ENCODE results near the gene CPD. TPM values are rescaled to one million over a fixed set of nuclear protein-coding genes. Genes with fewer than 3 reads are reported as not detected.

The CPD gene
- total and polyA plus RNA-seq, 4 donors = 19.1 to 139 (median 58.8) TPM

DNA sequence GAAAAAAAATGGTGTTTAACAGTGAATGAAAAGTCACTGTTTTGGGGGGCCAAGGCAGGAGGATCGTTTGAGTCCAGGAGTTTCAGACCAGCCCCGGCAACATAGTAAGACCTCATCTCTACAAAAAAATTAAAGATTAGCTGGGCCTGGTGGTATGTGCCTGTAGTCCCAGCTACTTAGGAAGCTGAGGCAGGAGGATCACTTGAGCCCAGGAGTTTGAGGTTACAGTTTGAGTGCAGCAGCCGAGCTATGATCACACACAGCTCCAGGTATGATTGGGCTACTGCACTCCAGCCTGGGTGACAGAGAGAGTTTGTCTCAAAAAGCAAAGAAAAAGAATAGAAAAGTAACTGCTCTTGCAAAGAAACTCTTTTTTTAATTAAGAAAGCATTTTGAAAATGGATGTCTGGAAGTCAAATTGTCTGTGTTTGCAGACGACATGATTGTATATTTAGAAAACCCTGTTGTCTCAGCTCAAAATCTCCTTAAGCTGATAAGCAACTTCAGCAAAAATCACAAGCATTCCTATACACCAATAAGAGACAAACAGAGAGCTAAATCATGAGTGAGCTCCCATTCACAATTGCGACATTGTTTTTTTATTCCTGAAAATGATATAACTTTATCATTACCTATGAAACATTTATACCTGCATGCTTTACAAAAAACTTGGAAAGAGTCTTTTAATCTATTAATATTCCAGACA lies 20.5 kb upstream of the CPD start (continued):
- TF ChIP-seq, protein P1, sequence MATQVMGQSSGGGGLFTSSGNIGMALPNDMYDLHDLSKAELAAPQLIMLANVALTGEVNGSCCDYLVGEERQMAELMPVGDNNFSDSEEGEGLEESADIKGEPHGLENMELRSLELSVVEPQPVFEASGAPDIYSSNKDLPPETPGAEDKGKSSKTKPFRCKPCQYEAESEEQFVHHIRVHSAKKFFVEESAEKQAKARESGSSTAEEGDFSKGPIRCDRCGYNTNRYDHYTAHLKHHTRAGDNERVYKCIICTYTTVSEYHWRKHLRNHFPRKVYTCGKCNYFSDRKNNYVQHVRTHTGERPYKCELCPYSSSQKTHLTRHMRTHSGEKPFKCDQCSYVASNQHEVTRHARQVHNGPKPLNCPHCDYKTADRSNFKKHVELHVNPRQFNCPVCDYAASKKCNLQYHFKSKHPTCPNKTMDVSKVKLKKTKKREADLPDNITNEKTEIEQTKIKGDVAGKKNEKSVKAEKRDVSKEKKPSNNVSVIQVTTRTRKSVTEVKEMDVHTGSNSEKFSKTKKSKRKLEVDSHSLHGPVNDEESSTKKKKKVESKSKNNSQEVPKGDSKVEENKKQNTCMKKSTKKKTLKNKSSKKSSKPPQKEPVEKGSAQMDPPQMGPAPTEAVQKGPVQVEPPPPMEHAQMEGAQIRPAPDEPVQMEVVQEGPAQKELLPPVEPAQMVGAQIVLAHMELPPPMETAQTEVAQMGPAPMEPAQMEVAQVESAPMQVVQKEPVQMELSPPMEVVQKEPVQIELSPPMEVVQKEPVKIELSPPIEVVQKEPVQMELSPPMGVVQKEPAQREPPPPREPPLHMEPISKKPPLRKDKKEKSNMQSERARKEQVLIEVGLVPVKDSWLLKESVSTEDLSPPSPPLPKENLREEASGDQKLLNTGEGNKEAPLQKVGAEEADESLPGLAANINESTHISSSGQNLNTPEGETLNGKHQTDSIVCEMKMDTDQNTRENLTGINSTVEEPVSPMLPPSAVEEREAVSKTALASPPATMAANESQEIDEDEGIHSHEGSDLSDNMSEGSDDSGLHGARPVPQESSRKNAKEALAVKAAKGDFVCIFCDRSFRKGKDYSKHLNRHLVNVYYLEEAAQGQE (IDR thresholded peaks at IDR 0.05) = no peak
- TF ChIP-seq RAD21 (IDR thresholded peaks at IDR 0.05) (no peak), FOXA1 (IDR thresholded peaks at IDR 0.05) (no peak)

DNA sequence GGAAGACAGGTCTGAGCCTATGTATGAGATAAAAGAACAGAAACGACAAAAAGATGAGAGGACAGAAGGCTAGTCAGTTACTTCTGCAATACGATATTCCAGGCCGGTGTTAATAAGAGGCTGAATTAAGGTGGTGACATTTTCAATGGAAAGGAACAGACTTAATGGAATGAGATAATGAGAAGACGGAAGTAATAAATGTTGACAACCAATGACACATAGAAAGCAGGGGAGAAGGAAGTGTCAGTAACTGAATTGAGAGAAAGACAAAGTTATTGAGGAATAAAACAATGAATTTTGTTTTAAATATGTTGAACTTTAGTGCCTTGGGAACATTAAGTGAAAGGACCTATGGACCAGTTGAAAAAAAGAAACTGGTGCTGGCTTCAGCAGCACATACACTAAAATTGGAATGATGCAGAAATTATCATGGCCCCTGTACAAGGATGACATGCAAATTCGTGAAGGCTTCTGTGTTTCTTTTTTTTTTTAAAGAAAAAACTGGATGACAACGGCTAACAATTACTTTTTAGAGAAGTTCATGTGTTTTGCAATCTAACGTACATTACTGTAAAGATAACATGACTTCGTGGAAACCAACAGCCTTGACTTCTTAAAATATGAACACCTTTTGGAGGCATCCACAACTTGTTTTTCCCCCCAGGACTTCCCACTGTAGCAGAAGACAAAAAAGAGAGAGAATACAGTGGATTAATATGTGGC lies 18.5 kb upstream of the CPD start:
- Histone ChIP-seq H3K9me3 (ENCODE audit: control insufficient read depth in 4 of 4, low read length in 3 of 4) (peaks cover 0 to 5% (median 2%) of the 10 kb centered on the region in 4 donors), H3K4me1 (ENCODE audit: control insufficient read depth in 4 of 4, insufficient read depth in 4 of 4, low read length in 3 of 4) (peaks cover 0 to 2% (median 0%) of the 10 kb centered on the region in 4 donors), H3K36me3 (ENCODE audit: control insufficient read depth in 4 of 4, insufficient read depth in 3 of 4, low read depth in 1 of 4, low read length in 3 of 4) (no peaks in the 10 kb centered on the region), H3K4me3 (ENCODE audit: low read depth in 1 of 3, low read length in 3 of 3) (no peak overlapping the region), H3K27ac (ENCODE audit: low read depth in 1 of 2, low read length in 2 of 2) (no peak overlapping the region), H3K9ac (ENCODE audit: low read depth in 1 of 2, low read length in 2 of 2) (no peak overlapping the region), H3K27me3 (ENCODE audit: control insufficient read depth in 4 of 4, insufficient read depth in 4 of 4, low read length in 3 of 4) (no peaks in the 10 kb centered on the region)
- WGBS = 85% methylated on average over 8 of the region's 8 CpGs
- no peak for DNase-seq (ENCODE audit: low spot score)
- TF ChIP-seq, protein P2, sequence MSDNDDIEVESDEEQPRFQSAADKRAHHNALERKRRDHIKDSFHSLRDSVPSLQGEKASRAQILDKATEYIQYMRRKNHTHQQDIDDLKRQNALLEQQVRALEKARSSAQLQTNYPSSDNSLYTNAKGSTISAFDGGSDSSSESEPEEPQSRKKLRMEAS (IDR thresholded peaks at IDR 0.05) = no peak
- TF ChIP-seq HNF4G (IDR thresholded peaks at IDR 0.05) (no peak), FOXA2 (IDR thresholded peaks at IDR 0.05) (no peak), HNF4A (conservative IDR thresholded peaks at IDR 0.05) (no peak), RAD21 (IDR thresholded peaks at IDR 0.05) (no peak), FOXA1 (IDR thresholded peaks at IDR 0.05) (no peak), JUND (IDR thresholded peaks at IDR 0.05) (no peak), EGR1 (IDR thresholded peaks at IDR 0.05; ENCODE audit: low read depth in 2 of 2) (no peak), TAF1 (conservative IDR thresholded peaks at IDR 0.05) (no peak), RXRA (IDR thresholded peaks at IDR 0.05) (no peak), YY1 (IDR thresholded peaks at IDR 0.05) (no peak), NR2F2 (IDR thresholded peaks at IDR 0.05) (no peak)
- TF ChIP-seq, protein P3, sequence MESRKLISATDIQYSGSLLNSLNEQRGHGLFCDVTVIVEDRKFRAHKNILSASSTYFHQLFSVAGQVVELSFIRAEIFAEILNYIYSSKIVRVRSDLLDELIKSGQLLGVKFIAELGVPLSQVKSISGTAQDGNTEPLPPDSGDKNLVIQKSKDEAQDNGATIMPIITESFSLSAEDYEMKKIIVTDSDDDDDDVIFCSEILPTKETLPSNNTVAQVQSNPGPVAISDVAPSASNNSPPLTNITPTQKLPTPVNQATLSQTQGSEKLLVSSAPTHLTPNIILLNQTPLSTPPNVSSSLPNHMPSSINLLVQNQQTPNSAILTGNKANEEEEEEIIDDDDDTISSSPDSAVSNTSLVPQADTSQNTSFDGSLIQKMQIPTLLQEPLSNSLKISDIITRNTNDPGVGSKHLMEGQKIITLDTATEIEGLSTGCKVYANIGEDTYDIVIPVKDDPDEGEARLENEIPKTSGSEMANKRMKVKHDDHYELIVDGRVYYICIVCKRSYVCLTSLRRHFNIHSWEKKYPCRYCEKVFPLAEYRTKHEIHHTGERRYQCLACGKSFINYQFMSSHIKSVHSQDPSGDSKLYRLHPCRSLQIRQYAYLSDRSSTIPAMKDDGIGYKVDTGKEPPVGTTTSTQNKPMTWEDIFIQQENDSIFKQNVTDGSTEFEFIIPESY (IDR thresholded peaks at IDR 0.05) = no peak
- TF ChIP-seq, protein P4, sequence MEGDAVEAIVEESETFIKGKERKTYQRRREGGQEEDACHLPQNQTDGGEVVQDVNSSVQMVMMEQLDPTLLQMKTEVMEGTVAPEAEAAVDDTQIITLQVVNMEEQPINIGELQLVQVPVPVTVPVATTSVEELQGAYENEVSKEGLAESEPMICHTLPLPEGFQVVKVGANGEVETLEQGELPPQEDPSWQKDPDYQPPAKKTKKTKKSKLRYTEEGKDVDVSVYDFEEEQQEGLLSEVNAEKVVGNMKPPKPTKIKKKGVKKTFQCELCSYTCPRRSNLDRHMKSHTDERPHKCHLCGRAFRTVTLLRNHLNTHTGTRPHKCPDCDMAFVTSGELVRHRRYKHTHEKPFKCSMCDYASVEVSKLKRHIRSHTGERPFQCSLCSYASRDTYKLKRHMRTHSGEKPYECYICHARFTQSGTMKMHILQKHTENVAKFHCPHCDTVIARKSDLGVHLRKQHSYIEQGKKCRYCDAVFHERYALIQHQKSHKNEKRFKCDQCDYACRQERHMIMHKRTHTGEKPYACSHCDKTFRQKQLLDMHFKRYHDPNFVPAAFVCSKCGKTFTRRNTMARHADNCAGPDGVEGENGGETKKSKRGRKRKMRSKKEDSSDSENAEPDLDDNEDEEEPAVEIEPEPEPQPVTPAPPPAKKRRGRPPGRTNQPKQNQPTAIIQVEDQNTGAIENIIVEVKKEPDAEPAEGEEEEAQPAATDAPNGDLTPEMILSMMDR (IDR thresholded peaks at IDR 0.05; ENCODE audit: low read depth, low read length, missing input control) = no peak
- TF ChIP-seq, protein P1 (IDR thresholded peaks at IDR 0.05) = no peak
- TF ChIP-seq, protein P5, sequence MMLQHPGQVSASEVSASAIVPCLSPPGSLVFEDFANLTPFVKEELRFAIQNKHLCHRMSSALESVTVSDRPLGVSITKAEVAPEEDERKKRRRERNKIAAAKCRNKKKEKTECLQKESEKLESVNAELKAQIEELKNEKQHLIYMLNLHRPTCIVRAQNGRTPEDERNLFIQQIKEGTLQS (IDR thresholded peaks at IDR 0.05) = no peak
